ENCODE measurements around the gene NFATC2. TPM values are rescaled to one million over a fixed set of nuclear protein-coding genes. Genes with fewer than 3 reads are reported as not detected.

NFATC2 gene
- total and polyA plus RNA-seq, 2 of the 8 experiments (the other 6 are each of a cell fraction or from before 2014, with no cell fraction given) = 0.27 to 0.91 TPM

DNA sequence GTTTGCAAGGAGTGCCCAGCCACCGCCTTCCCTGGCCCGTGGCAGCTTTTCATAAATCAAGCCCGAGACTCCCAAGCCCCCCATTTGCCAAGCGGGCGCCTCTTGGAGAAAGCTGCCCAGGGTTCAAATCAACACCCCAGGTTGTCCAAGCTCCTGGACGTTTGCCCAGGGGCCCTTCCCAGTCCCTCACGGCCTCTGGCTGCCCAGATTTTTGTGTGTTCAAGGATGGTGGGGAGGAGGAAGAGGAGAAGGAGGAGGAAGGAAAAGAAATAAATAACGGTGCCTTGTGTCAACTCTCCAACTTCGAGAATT is 20.6 kb upstream of the NFATC2 start:
- no peak overlapping the region for H3K4ac ChIP-seq (replicated peaks; ENCODE audit: insufficient read length, low read depth, low read length)
- H2BK15ac ChIP-seq (ENCODE audit: low read length) = no peak overlapping the region
- no peak overlapping the region for H3K14ac ChIP-seq (ENCODE audit: insufficient read length)
- 19% methylated on average over 8 of the region's 9 CpGs; no CpG with 5 or more reads in 1 of the 2 experiments for WGBS, 2 experiments (ENCODE audit: extremely low coverage in 1 of 2, insufficient coverage in 1 of 2, insufficient read length in 1 of 2, insufficient replicate concordance in 2 of 2, low coverage in 1 of 2, low lambda C conversion rate in 2 of 2, missing lambda C conversion rate in 1 of 2)
- H3K4me1 ChIP-seq (replicated peaks in 1 of 4; ENCODE audit: control insufficient read depth in 3 of 4, insufficient read depth in 4 of 4, low read length in 3 of 4) = peaks cover 0 to 12% (median 4%) of the 10 kb centered on the region in 4 experiments; a peak in 5 of 7 replicates
- H3K9ac ChIP-seq (replicated peaks in 1 of 4; ENCODE audit: extremely low read depth in 1 of 4, low read depth in 3 of 4, low read length in 3 of 4) = peak overlapping the region in 2 of 4 experiments; percentile 15 to 46; a peak in 1 of 7 replicates
- H3K4me2 ChIP-seq (ENCODE audit: insufficient read depth in 1 of 2, low read depth in 2 of 2, low read length in 2 of 2) = peak overlapping the region; percentile 68 to 99
- no peak overlapping the region for H2AK5ac ChIP-seq (ENCODE audit: low read depth, low read length)
- no peak overlapping the region for H2BK20ac ChIP-seq (ENCODE audit: low read length)
- no peak overlapping the region for H3K56ac ChIP-seq (replicated peaks; ENCODE audit: insufficient read length, low read depth, low read length)
- H3K9me3 ChIP-seq (ENCODE audit: insufficient read depth in 2 of 2, low read depth in 1 of 2, low read length in 1 of 2) = no peaks in the 10 kb centered on the region
- H3K23ac ChIP-seq (ENCODE audit: insufficient read length) = no peak overlapping the region
- H4K20me1 ChIP-seq (replicated peaks in 1 of 2; ENCODE audit: control insufficient read depth in 1 of 2, insufficient read depth in 2 of 2, low read length in 2 of 2) = no peaks in the 10 kb centered on the region
- H3K79me2 ChIP-seq (ENCODE audit: control insufficient read depth in 1 of 2, insufficient read depth in 2 of 2, low read length in 2 of 2) = no peaks in the 10 kb centered on the region
- no peaks in the 10 kb centered on the region for H3K36me3 ChIP-seq (ENCODE audit: control insufficient read depth in 2 of 4, insufficient read depth in 4 of 4, low read length in 3 of 4)
- no peak for FAIRE-seq
- H3K27me3 ChIP-seq (replicated peaks in 1 of 4; ENCODE audit: control insufficient read depth in 3 of 4, extremely low read depth in 1 of 4, insufficient read depth in 3 of 4, low read length in 3 of 4) = peaks cover 20 to 57% (median 49%) of the 10 kb centered on the region in 4 experiments
- no peak overlapping the region for H2AFZ ChIP-seq (ENCODE audit: low read length)
- no peak for DNase-seq (ENCODE audit: low read depth in 1 of 2, low spot score in 2 of 2)
- no peaks in the 10 kb centered on the region for H3K79me1 ChIP-seq (ENCODE audit: low read depth, low read length)
- no peak overlapping the region for H2BK120ac ChIP-seq (replicated peaks; ENCODE audit: low read depth, low read length)
- no peak overlapping the region for H3K27ac ChIP-seq (ENCODE audit: low read depth, low read length)
- H4K91ac ChIP-seq (replicated peaks; ENCODE audit: insufficient read length, low read length) = no peak overlapping the region
- no peak overlapping the region for H2BK5ac ChIP-seq (ENCODE audit: low read depth, low read length)
- ChIA-PET POLR2A (ENCODE audit: partially characterized antibody) (interaction anchor here (0.9 kb wide), 1 partner anchor 9 kb away, joined by 3 read pairs; no protein-coding TSS in a partner anchor), CTCF (ENCODE audit: partially characterized antibody) (interaction anchor here (0.7 to 2.0 kb wide), 10 partner anchors 10 to 237 kb away, joined by 3 to 11 read pairs (median 4); no protein-coding TSS in a partner anchor)
- H3K23me2 ChIP-seq (ENCODE audit: low read depth, low read length) = peaks cover 13% of the 10 kb centered on the region
- no peak overlapping the region for H3K18ac ChIP-seq (ENCODE audit: extremely low read depth, low read length)
- peak overlapping the region; percentile 29 to 64 (median 62); a peak in 5 of 8 replicates for H3K4me3 ChIP-seq (ENCODE audit: extremely low read depth in 1 of 4, insufficient read depth in 2 of 4, low read depth in 3 of 4, low read length in 4 of 4)
- H4K8ac ChIP-seq (ENCODE audit: extremely low read depth, insufficient read depth, low read length) = no peak overlapping the region
- H2BK12ac ChIP-seq (ENCODE audit: low read depth, low read length) = no peak overlapping the region
- no peak overlapping the region for H4K5ac ChIP-seq (ENCODE audit: insufficient read length, low read depth, low read length)
- TF ChIP-seq SAP30 (IDR thresholded peaks at IDR 0.05; ENCODE audit: insufficient read depth, insufficient replicate concordance, low read length) (no peak), POU5F1 (IDR thresholded peaks at IDR 0.05; ENCODE audit: low read depth, low read length) (no peak), TEAD4 (IDR thresholded peaks at IDR 0.05; ENCODE audit: low read depth, low read length) (no peak), TAF1 (IDR thresholded peaks at IDR 0.05; ENCODE audit: low read depth, low read length) (no peak), TCF12 (IDR thresholded peaks at IDR 0.05; ENCODE audit: low read depth, low read length) (no peak), POLR2AphosphoS5 (IDR thresholded peaks at IDR 0.05; ENCODE audit: low read depth, low read length) (no peak), GABPA (IDR thresholded peaks at IDR 0.05; ENCODE audit: borderline replicate concordance, insufficient read depth, low read length) (no peak), SIX5 (IDR thresholded peaks at IDR 0.05; ENCODE audit: low read depth, low read length) (no peak), EZH2 (IDR thresholded peaks at IDR 0.05; ENCODE audit: low read depth, low read length, severe bottlenecking) (no peak), FOSL1 (IDR thresholded peaks at IDR 0.05; ENCODE audit: insufficient read depth, low read depth, low read length) (no peak)
- TF ChIP-seq, protein P1, sequence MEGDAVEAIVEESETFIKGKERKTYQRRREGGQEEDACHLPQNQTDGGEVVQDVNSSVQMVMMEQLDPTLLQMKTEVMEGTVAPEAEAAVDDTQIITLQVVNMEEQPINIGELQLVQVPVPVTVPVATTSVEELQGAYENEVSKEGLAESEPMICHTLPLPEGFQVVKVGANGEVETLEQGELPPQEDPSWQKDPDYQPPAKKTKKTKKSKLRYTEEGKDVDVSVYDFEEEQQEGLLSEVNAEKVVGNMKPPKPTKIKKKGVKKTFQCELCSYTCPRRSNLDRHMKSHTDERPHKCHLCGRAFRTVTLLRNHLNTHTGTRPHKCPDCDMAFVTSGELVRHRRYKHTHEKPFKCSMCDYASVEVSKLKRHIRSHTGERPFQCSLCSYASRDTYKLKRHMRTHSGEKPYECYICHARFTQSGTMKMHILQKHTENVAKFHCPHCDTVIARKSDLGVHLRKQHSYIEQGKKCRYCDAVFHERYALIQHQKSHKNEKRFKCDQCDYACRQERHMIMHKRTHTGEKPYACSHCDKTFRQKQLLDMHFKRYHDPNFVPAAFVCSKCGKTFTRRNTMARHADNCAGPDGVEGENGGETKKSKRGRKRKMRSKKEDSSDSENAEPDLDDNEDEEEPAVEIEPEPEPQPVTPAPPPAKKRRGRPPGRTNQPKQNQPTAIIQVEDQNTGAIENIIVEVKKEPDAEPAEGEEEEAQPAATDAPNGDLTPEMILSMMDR (IDR thresholded peaks at IDR 0.05; ENCODE audit: control extremely low read depth in 1 of 3, insufficient read depth in 1 of 3, low read depth in 1 of 3, low read length in 3 of 3) = no peak
